HUDEP-2 (cell line): ENCODE measurements around the gene ADAT1.
A peak's percentile ranks its signal among the peaks of the same experiment; 100 is the strongest.
"Not testable (repeated sequence)": the region's sequence is repeated elsewhere in the genome, so short reads cannot be mapped to it uniquely, and the experiment has no call there.

ENCODE experiments used
- DNase-seq, 76 experiments: peaks; one replicate each; lab custom pipeline; 2025; ENCODE audit not compliant: unreplicated experiment in 76 of 76; lab: John Stamatoyannopoulos, UW

Gene ADAT1

DNA sequence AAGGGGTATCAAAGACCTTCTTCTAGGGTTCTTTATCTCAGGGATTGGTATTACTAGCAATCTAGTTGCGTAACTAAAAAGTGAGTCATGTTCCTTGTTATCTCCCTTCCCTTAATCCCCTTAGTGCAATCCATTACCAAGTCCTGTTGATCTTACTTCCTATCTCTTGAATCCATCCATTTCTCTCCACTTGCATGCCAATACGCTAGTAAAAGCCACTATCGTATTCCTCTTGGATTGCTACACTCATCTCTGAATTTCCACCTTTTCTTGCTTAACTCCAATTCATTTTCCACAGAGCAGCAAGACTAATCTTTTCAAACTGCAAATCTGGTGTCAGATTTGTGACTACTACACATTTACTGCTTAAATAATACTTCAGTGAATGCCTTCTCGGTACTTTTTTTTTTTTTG lies 1.8 kb upstream of the ADAT1 start:
- DNase-seq = peak in 2 of 76 experiments; percentile 5 to 6

DNA sequence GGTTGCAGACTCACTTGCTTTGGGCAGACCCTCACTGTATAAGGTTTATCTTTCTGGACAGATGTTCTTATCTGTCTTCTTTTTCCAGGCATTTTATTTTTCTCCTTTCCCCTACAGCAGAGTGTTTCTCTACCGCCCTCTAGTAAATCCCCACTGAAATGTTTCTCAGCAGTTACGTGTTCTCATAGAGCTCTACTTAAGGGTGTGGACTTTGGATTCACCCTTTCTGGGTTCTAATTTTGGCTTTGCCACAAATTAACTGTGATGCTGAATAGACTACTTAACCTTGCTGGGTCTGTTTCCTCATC lies 2.0 kb downstream of the ADAT1 start:
- peak in 8 of 76 experiments; percentile 1 to 36 (median 13) for DNase-seq

DNA sequence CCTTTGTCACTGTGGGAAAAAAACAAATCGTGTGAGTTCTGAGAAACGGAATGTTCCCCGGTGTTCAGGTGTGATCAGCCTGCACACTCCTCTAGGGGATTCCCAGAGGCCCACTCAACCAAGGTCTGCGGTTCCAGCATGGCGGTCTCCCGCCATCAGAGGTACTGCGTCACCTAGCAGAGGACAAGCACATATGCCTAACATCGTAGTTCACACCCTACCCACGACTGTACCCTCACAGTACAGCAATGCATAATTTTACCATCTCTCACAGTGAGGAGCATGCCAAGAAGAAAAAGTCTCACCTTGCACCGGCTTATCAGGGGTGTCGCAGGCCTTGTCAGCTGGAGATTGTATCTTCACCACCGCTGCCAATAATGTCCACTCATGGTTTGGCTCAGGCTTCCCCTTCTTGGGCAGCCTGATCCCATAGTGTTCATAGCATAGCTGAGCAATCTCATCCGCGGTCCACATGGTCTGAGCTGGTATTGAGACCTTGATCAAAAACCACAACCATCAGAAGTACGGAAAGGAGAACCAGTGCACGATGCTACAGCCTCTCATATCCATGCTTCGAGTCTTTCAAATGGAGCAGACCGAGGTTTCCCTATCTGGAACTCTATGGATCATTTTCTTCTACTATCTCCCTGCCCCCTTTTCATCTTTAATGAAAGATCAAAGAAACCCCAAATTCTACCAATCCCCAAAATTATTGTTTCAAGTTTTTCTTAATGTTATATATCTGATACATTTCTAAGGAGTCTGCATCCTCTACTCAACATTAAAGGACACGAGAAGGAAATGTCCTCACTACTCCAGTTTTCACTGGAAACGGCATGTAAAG lies 2.5 kb downstream of the ADAT1 start:
- peak in 67 of 76 experiments; percentile 3 to 87 (median 47) for DNase-seq

- no peak for DNase-seq
These were observed 4.3 kb downstream of the ADAT1 start for GRCh38 chr16:75618780-75619179.

DNA sequence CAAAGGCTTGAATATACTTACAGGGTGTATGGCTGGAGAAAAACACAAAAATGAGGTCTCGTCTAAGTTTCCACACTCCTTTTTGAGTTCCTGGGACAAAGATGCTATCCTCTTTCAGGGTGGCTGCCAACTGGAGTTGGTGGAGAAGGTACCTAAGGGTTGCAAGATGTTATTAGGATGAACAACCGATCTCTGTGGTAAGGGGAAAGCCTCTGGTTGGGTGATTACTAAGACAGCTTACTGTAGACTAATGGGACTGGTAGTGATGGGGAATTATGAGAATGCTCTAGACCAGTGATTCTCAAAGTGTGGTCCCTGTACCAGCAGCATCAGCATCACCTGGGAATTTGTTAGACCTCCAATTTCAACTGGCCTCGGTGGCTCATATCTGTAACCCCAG lies 6.0 kb downstream of the ADAT1 start:
- no peak for DNase-seq

GRCh38 chr16:75616521-75617010 lies 6.5 kb downstream of the ADAT1 start:
- DNase-seq = no peak

- no peak for DNase-seq
These were observed 7.5 kb downstream of the ADAT1 start for GRCh38 chr16:75615619-75616018.

GRCh38 chr16:75614066-75614897 lies 8.8 kb downstream of the ADAT1 start:
- no peak for DNase-seq

DNA sequence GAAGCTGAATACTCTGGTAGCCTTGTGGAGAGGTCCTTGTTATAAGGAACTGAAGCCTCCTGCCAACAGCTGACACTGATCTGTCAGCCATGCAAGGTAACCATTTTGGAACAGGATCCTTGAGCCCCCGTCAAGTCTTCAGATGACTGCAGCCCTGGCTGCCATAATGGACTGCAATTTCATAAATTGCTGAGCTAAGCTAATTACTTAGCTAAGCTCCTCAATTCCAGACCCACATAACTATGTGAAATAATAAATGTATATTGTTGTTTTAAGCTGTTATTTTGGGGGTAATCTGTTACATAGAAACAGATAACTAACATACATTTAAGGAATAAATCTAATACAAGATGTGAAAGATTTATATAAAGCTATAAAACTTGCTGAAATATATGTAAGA lies 16.6 kb downstream of the ADAT1 start:
- DNase-seq = no peak

- DNase-seq = no peak
These were observed 19.8 kb downstream of the ADAT1 start for GRCh38 chr16:75603241-75603640.

- DNase-seq = no peak
These were observed 23.4 kb downstream of the ADAT1 start for GRCh38 chr16:75599452-75600277.

DNA sequence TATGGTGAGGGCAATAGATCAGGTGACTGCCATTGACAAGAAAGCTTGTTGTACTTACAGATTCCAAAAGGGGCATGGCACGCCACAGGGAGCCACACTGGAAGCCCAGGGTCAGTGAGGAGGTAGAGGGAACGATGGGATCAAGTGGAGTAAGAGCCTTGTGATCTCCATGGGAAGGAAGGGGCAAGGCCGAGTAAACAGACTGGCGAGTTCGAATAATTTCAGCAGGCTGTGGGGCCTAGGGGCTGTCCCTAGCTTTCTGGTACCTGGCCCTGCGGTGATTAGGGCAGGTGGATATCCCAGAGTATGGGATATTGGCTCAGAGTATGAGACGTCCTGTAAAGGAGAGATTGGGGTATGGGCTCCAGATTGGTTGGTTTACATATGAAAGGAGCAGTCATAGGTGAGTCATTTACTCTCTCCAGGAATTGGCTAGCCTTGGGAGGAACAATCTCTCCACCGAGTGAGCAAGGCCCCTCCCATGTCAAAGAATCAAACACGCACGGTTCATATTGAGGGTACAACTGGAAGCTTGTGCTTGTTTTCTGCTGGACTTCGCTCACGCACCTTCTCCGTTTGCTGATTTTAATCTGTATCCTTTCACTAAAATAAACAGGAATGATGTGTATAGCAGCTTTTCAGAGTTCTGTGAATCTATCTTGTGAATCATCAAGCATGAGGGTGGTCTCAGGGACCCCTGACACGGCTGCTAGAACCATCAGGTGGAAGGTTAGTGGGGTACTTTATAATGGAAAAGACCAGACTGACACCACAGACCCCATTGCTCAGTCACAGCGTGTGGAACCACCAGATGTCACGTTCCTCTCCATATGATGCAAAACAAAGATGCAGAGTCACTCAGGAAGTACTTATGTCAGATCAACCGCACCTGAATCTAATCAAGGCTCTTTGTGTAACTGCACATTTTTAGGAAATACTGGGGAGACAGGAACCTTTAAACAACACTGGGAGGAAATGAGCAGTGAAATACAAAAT lies 29.0 kb downstream of the ADAT1 start:
- DNase-seq = no peak

GRCh38 chr16:75593308-75593707 lies 29.8 kb downstream of the ADAT1 start:
- no peak for DNase-seq

- not testable (repeated sequence) for DNase-seq
These were observed 31.2 kb downstream of the ADAT1 start for GRCh38 chr16:75591927-75592326.

- peak in 4 of 76 experiments; percentile 5 to 12 (median 10) for DNase-seq
These were observed 31.9 kb downstream of the ADAT1 start for GRCh38 chr16:75590920-75591843.

GRCh38 chr16:75589306-75589705 lies 33.8 kb downstream of the ADAT1 start:
- no peak for DNase-seq

DNA sequence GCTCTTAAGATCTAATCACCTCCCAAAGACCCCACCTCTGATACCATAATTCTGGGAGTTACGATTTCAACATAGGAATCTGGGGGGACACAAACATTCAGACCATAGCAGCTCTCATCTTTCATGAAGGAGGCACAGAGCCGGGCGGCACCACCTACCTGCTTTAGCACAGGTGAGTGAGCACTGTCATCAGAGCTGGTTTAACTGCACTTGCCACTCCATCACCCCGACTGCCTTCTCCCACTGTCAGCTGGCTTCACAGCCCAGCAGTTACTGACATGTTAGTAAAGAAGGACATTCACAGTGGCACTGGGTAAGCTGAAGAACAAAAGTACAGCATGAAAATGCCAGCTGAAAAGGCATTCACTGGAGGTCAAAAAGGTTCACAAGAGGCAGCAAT lies 34.4 kb downstream of the ADAT1 start:
- no peak for DNase-seq

DNA sequence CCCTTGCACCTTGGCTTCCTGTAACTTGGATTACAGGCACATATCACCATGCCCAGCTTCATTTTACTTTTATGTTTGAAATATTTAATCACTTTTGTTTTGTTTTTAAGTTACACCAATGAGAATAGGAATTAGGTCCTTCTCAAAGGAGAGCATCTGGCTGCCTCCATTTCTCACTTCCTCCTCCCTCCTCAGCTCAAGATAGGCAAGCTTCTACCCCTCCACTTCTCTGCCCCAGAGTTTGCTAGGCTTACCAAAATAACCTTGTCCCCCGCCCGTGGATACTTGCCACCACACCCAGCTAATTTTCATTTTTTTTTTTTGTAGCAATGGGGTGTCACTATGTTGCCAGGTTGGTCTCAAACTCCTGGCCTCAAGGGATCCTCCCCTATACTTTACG lies 39.0 kb downstream of the ADAT1 start:
- no peak for DNase-seq
